Skeletal muscle cell (primary cell): ENCODE measurements around the gene DNAJC11.
"Not testable (repeated sequence)": the region's sequence is repeated elsewhere in the genome, so short reads cannot be mapped to it uniquely, and the experiment has no call there.

ENCODE experiments used
- DNase-seq: peaks from one replicate; pipeline ENCODE4 v3.0.0-alpha.2; 2010; ENCODE audit warnings: low read depth
- H3K4me3 ChIP-seq: 2 replicates; pipeline ENCODE4 v1.5.1; 2011; ENCODE audit warnings: low read depth, mild to moderate bottlenecking, control low read depth, low read length, moderate library complexity

Gene DNAJC11

DNA sequence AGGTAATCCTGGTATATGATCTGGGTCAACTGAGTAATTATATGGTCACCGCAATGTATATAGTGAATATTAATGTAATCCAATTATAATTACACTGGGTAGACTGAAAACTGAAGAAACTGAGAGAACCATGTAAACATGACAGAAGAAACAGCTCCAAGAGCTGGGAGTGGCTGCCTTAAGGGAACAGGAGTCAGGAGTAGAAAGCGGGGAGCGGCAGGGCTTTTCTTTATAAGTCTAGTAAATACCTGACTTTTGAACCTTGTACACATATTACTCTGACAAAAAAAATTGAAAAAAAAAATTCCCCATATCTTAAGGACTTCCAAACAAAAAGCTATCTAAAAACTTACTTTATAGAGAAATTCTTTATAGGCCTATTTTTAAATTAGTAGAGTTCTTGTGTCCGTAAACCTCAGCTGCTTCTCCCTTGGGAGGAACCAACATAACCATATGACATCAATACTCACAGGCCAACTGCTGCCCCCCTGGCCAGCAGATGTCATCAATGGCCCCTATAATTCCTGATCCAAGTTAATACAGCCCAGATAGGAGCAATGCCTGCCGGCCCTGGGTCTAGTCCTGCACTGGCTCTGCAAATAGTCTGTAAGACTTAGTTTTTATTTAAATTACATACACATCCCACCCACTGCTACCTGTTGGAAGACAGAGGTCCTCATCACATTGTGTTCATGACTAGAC is 43.1 kb downstream of the DNAJC11 start:
- no peak for DNase-seq
- H3K4me3 ChIP-seq: no peak overlapping the region

DNA sequence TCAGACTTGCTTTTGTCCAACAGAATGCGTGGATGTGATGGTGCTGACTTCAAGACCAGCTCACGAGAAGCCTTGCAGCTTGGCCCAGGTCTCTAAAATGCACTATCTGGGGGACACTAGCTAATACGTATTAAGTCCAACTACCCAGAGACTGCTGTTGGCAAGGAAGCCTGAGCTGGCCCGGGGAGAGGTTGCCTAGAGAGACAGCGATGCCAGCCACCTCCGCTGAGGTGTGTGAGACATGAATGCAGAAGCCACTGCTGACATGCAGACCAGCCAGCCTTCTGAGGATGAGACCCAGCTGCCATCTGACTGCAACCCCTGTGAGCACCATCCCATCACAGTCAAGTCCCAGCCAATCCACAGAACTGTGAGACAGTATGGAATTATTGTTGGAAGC is 44.5 kb downstream of the DNAJC11 start:
- H3K4me3 ChIP-seq: no peak overlapping the region
- DNase-seq: no peak

DNA sequence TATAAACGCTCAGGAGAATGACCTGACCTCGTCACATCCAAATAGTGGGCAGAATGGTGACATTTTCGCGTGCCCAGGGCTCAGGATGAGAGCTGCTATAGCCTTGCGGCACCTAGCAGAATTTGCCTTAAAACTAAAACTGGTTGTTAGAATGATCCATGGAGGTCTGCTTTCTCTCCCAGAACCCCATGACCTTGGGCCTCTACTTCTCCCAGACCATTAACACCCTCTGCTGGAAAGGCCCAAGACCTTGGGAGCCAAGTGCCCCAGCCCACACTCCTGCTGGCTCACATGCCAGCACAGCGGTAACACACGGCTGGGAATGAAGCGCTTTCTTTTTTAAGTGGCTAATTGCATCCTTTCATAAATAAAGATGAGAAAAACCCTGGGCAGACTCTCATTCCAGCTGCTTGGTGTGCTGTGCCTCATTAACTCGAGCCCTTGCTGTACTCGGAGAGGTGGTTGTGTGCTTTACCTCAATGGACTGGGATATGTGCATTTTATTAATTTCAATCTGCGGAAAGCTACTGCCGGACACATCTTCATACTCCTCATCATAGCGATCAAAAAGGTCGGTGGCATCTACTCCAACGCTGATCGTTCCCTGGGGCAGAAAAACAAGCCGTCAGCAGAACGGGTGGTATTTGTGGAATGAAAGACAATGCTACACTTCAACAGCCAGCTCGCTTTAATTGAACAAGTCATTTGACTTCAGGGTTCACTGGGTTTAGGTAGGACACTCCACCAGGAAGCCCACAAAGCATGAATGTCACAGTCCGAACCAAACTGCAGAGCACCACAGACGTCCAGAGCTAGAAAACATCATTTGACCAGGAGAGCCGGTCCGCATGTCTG is 48.0 kb downstream of the DNAJC11 start:
- no peak for DNase-seq
- no peak overlapping the region for H3K4me3 ChIP-seq

DNA sequence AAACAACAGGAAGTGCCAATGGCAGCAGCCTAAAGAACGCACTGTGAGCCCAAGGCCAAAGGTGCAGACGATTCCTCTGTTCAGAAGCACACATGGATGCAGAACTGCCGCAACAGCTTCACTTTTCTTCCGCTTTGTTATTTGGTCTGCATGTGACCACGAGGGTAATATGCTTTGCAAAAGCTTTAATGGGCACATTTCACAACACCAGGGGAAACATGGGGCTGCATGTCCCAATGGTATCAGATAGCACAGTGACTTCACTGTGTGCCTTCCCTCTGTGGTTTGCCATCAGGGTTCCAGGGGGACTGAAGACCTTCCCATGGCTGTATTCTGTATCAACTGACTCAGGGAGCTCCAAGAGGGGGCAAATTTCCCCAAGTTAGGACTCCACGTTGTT is 48.6 kb downstream of the DNAJC11 start:
- H3K4me3 ChIP-seq: no peak overlapping the region
- no peak for DNase-seq

DNA sequence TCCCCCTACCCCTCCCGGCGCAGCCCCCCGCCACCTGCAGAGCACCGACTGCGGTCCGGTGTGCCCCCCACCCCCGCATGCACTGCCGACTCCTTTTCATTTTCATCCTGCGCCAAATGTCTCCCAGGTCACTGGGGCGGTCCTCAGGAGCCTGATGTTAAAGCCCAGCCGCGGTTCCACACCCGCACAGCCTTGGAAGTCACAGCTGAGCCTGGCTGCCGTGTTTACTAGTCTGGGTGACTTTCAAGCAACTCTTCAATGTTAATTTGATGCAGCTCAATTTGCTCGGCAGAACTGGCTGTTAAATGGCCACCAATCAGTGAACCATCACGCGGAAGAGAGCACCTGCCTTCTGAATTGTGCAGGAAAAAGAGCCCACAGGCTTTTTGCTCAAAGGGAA is 49.7 kb downstream of the DNAJC11 start:
- DNase-seq: no peak
- no peak overlapping the region for H3K4me3 ChIP-seq

DNA sequence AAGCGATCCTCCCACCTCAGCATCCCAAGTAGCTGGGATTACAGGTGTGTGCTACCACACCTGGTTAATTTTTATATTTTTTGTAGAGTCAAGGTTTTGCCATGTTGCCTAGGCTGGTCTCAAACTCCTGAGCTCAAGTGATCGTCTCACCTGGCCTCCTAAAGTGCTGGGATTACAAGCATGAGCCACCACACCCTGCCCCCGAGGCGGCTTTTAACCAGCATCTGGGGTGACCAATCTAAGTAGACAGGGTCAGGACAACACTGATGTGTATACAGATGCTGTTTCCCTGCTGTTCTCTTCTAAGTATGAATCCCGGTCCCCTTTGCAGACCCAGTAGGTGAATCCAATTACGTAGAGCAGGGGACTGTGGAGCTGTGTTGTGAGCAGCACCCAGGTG is 53.1 kb downstream of the DNAJC11 start:
- DNase-seq: no peak
- H3K4me3 ChIP-seq: no peak overlapping the region

DNA sequence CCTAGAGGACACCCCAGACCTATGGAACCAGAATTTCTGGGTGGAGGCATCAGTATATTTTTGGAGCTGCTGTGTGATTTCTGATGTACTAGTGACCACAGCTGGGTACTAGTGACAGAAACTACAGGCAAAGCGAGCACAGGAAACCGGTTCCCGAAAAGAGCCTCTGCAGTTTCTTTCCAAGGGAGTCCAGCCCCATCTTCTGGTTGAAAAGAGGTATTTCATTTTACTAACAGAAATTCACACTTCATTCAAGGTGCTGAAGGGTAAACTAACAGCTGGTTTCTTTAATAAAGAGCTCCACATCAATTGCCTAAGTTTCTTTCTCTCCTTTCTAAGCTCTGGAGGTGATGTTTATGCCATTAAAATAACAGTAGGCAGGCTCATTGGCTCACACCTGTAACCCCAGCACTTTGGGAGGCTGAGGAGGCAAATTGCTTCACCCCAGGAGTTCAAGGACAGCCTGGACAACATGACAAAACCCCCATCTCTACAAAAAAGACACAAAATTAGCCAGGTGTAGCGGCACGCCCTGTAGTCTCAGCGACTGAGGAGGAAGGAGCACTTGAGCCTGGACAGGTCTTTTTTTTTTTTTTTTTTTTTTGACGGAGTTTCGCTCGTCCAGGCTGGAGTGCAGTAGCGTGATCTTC is 55.0 kb downstream of the DNAJC11 start:
- H3K4me3 ChIP-seq: no peak overlapping the region
- DNase-seq: no peak

DNA sequence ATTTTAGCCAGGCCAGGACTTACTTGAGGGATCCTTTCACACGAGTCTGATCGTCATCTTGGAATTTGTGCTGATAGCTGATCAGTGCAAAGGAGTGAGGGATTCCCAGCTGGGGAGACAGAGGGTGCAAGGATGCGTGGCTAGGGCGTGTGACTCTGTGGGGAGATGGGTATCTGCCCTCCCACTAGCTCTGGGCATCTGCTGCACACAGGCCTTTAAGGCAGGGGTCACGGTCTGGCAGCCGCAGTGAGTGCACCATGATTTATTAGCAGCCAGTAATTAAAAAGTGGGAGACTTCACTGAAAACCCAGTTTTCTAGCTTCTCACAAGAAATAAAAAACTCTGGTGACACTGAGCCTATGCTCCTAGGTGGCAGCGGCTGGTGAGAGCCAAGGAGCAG is 56.6 kb downstream of the DNAJC11 start:
- DNase-seq: no peak
- H3K4me3 ChIP-seq: no peak overlapping the region

DNA sequence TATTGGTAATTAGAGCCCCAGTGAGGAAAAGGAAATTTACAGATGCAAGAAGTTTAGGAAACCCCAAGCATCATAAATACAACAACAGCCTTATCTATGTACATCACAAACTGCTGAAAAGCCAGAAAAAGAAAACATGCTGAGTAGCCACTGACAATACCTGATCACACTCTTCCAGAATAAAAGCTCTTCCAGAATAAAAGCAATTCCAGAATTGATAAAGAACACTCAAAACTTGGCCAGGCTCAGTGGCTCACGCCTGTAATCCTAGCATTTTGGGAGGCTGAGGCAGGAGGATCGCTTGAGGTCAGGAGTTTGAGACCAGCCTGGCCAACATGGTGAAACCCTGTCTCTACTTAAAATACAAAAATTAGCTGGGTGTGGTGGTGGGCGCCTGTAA is 60.7 kb downstream of the DNAJC11 start:
- DNase-seq, H3K4me3 ChIP-seq: not testable (repeated sequence)

DNA sequence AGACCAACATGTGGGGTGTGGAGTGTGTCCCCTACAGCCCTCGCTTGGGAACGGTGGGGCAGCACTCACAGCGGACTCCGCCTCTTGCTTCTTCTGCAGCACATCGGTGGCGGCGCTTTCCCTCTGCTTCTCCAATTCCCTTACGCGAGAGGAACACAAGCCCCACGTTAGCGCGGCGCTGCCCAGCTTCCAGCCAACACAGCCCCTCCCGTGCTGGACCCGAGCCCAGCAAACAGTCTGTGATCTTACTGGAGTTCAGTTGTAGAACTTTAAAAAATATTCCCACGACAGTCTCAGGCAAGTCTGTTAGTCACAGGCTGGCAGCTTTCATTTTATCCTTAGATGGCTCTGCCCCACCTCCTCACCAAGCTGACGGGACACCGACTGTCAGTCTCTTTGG is 63.4 kb downstream of the DNAJC11 start:
- no peak overlapping the region for H3K4me3 ChIP-seq
- DNase-seq: peak; percentile 43

DNA sequence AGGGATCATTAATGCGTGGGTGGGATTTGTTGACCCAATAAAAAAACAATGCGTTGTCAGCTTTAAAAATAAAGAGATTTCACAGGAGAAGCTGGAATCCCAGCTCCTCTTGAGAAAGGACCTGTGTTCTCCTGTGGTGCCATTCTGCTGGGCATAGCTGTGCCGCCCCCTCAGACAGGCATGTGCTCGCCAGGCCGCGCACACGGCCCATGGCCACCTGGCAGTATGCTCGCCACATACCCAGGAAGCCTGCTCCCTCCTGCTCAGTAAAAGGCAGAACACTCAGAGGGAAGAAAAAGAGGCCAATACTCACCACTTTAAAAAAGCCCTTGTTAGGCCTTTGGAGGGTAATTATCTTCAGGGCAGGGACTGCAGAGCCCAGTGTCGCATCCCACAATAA is 63.8 kb downstream of the DNAJC11 start:
- H3K4me3 ChIP-seq: no peak overlapping the region
- no peak for DNase-seq

DNA sequence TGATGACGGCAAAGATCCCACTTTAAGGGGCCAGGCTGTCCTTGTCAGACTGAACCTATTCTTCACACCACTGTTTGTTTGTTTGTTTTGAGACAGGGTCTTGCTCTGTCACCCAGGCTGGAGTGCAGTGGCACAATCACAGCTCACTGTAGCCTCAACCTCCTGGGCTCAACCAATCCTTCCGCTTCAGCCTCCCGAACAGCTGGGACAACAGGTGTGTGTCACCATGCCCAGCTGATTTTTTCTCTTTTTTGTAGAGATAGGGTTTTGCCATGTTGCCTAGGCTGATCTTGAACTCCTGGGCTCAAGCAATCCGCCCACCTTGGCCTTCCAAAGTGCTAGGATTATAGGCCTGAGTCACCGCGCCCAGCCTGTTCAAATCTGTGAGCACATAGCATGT is 64.8 kb downstream of the DNAJC11 start:
- DNase-seq, H3K4me3 ChIP-seq: not testable (repeated sequence)

DNA sequence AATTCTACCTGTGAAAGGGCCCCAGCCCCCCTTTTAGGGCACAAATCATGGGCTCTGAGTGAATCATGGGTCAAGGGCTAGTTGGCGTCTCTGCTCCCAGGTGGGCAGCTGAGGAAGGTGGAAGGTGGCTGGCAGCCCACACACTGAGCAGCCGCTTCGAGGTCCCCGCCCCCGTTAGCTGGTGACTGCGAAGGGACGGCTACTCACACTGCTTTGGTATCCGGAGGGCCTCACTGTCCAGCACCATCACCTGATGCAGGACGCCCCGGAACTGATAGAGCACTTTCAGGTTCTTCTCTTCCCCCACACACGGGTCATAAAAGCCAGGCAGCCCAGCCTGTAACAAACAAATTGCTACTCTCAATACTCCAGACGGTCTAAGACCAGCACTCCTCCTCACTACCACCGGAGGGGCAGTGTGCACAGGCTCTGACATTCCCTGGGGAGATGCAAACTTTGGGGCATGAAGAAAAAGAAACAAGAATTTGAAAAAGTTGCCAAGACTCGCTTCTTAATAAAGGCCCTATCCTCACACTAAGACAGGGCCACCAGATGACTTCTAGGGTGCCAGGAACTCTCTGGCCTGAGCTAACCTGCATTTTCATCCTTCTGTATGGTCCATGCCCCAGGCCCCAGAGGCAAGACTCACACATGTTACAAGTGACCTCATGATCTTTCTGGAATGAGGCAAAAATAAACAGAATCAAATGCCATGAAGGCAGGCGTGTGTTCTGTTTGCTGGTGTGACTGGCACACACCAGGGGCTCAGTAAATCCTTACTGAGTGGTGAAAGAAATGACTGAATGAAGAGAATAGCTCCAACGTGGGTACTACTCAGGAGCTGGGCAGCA is 65.5 kb downstream of the DNAJC11 start:
- no peak for DNase-seq
- no peak overlapping the region for H3K4me3 ChIP-seq

DNA sequence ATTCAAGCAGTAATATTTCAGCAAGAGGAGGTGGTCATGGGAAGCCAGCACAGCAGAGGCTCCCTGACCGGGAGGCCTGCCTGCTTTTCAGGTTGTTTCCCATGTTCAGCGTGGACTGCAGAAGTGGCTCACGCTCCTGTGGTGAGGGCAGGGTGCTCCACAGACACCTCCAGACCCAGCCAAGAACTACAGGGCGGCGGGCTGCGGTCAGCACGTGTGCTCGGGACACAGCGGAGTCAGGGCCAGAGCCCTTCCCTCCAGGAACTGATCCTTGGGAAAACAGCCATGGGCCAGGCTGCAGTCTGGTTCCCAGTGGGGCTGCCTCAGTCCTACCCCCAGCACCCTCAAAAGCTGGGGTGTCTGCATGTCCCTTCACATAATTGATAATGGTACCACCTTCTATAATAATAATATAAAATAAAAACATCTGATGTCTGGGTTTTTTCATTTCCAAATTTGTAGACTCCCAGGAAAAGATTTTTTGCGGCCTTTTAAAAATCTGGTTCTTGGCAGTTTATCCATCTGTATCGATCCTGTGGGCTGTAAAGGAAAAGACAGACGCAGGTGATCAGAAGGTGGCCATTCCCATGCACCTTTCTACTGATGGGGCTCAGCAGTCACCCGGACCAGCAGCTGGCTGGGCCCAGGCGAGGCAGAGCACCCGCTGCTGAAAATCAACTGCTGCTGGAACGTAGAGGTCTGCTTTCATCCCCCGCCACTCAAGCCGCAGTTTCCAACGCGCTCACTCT is 66.3 kb downstream of the DNAJC11 start:
- no peak overlapping the region for H3K4me3 ChIP-seq
- no peak for DNase-seq

DNA sequence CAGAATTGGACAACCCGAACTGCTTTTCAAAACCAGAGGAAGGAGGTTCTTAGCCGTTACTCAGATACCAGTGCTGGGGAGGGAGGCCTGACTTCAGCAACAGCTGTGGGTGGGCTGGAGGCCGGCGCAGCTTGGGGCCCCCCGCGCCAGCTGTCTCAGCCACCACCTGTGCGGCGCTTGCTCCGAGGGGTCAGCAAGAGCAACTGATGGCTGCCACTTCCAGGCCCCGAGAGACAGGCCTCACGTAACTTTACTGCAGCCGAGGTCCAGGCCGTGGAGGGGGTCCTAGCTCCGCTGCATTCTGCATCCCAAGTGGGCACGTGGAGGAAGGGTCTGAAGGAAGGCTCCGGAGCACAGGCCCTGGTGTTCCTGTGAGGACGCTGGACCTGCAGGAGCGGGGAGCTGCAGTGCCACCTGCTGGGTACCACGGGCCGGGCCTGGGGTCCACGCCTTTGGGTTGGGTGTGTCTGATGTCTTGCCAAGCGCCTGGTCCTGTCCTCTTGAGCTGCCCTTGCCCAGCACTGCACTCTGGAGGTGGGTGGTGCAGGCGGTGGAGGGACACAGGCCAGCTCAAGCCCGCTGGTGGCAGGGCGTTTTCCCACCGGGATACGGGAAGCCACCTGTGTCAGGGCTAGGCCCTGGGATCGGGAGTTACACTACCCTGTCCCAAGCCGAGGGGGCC is 67.1 kb downstream of the DNAJC11 start:
- no peak for DNase-seq
- H3K4me3 ChIP-seq: no peak overlapping the region

DNA sequence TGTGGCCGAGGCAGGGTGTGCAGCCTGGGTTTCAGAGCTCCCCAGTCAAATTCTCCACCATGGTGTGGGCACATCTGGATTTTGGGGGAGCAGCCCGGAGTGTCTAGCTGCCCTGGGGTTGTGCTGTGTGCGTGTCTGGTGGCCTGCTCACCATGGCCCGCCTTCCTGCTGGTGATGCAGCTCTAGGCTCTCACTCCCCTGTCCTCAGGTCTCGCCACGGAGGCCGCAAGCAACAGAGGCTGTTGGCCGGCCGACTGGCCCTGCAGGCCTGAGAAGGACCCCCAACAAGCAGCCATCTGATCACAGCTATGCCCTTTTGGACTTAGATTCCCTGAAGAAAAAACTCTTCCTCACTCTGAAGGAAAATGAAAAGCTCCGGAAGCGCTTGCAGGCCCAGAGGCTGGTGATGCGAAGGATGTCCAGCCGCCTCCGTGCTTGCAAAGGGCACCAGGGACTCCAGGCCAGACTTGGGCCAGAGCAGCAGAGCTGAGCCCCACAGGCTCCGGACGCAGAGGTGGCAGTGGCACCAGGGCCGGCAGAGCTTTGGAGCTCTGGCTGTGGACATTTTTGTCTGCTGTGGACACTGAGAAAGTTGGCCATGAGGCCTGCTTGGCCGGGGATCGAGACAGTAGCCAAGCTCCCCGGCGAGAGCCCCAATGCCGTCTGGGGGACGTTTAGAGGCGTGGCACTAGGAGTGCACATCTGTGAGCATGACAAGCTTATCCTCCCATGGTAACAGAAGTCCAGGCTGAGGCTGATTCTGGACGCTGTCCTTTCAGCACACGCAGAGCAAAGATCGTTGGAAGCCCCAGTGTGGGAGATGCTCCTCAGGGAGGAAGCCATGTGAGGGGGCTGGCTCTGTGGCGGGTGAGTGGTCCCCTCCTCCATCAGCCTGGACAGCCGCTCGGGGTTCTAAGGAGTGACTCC is 68.8 kb downstream of the DNAJC11 start:
- DNase-seq: no peak
- H3K4me3 ChIP-seq: no peak overlapping the region

DNA sequence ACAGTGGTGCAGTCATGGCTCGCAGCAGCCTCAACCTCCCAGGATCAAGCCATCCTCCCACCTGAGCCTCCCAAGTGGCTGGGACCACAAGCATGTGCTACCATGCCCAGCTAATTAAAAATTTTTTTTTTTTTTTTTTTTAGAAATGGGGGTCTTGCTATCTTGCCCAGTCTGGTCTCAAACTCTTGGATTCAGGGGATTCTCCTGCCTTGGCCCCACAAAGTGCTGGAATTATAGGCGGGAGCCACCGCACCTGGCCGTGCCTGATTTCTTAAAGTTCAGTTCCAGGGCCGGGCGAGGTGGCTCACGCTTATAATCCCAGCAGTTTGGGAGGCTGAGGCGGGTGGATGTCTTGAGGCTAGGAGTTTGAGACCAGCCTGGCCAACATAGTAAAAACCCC is 70.6 kb downstream of the DNAJC11 start:
- DNase-seq: no peak
- H3K4me3 ChIP-seq: no peak overlapping the region
